Keratinocyte (primary cell): ENCODE data around the gene SLC4A2. TPM values are rescaled to one million over a fixed set of nuclear protein-coding genes. Genes with fewer than 3 reads are reported as not detected.

Experiments
- DNase-seq: peaks from one replicate; pipeline ENCODE4 v3.0.0-alpha.2; 2011; ENCODE audit warnings: low read depth, missing footprints, low spot score
- FAIRE-seq: peaks from 2 replicates; lab custom pipeline; 2011; peaks lifted over from hg19 to GRCh38; lab: Jason Lieb, UNC
- H2AFZ ChIP-seq: 2 replicates; pipeline ENCODE4 v1.6.0; 2012; ENCODE audit warnings: low read length, control low read depth, inconsistent platforms; ENCODE audit not compliant: control insufficient read depth
- H3K27ac ChIP-seq: 2 replicates; pipeline ENCODE4 v1.5.1; 2011; ENCODE audit warnings: low read length; ENCODE audit not compliant: control insufficient read depth, insufficient read depth
- H3K27me3 ChIP-seq: 3 replicates; pipeline ENCODE4 v1.6.0; 2011; ENCODE audit warnings: low read length; ENCODE audit not compliant: control insufficient read depth, insufficient read depth; ENCODE audit errors: extremely low read depth
- H3K36me3 ChIP-seq, 2 experiments: 2 replicates in 1 of 2; 3 replicates in 1 of 2; pipeline ENCODE4 v1.5.1; 2011; ENCODE audit warnings: low read length in 2 of 2, mild to moderate bottlenecking in 1 of 2; ENCODE audit not compliant: control insufficient read depth in 2 of 2, insufficient read depth in 2 of 2; ENCODE audit errors: extremely low read depth in 1 of 2
- H3K4me1 ChIP-seq: 3 replicates; pipeline ENCODE4 v1.5.1; 2011; ENCODE audit warnings: low read length; ENCODE audit not compliant: control insufficient read depth, insufficient read depth; ENCODE audit errors: extremely low read depth
- H3K4me2 ChIP-seq: 3 replicates; pipeline ENCODE4 v1.6.0; 2011; ENCODE audit warnings: low read depth, low read length; ENCODE audit not compliant: control insufficient read depth, insufficient read depth; ENCODE audit errors: extremely low read depth
- H3K4me3 ChIP-seq, 3 experiments: fragments of 200-600 bp in 1 of 3; sonication (generic) in 1 of 3; 2 replicates in 2 of 3; 3 replicates in 1 of 3; pipeline ENCODE4 v1.5.1; 2011 to 2016; ENCODE audit warnings: low read length in 3 of 3, mild to moderate bottlenecking in 3 of 3, control low read depth in 2 of 3, inconsistent platforms in 1 of 3, low read depth in 1 of 3, mixed read lengths in 1 of 3, mixed run types in 1 of 3, moderate library complexity in 1 of 3; ENCODE audit not compliant: control insufficient read depth in 2 of 3, insufficient read depth in 2 of 3; ENCODE audit errors: extremely low read depth in 1 of 3
- H3K79me2 ChIP-seq: 2 replicates; pipeline ENCODE4 v1.6.0; 2012; ENCODE audit warnings: low read length; ENCODE audit not compliant: control insufficient read depth, insufficient read depth
- H3K9ac ChIP-seq: 3 replicates; pipeline ENCODE4 v1.6.0; 2011; ENCODE audit warnings: low read length; ENCODE audit not compliant: control insufficient read depth, insufficient read depth; ENCODE audit errors: extremely low read depth
- H3K9me1 ChIP-seq: 3 replicates; pipeline ENCODE4 v1.6.0; 2011; ENCODE audit warnings: low read length; ENCODE audit not compliant: control insufficient read depth, insufficient read depth; ENCODE audit errors: extremely low read depth
- H3K9me3 ChIP-seq: 2 replicates; pipeline ENCODE4 v1.5.1; 2012; ENCODE audit warnings: low read depth, low read length; ENCODE audit not compliant: control insufficient read depth
- H4K20me1 ChIP-seq: 3 replicates; pipeline ENCODE4 v1.6.0; 2011; ENCODE audit warnings: low read length; ENCODE audit not compliant: control insufficient read depth, insufficient read depth; ENCODE audit errors: extremely low read depth
- EZH2 ChIP-seq: IDR thresholded peaks from one replicate; pipeline ENCODE4 v1.6.1; 2012; ENCODE audit warnings: inconsistent platforms, mild to moderate bottlenecking, low read length, moderate library complexity
- dilution Hi-C: fragments of 300-500 bp; cut with MboI; formaldehyde crosslinking; loops from one replicate; pipeline ENCODE4 v1.7.0; 2020; ENCODE audit warnings: low sequenced_read_pairs; ENCODE audit not compliant: extremely low pct_ligation_motif_present
- polyA plus RNA-seq, 5 experiments: library from polyadenylated mRNA; depleted of rRNA in 3 of 5; stranded (reverse) in 3 of 5; stranded (forward) in 1 of 5; unstranded in 1 of 5; fragments of >200 nt; gene quantifications; 1 replicate in 1 of 5; 2 replicates in 3 of 5; 3 replicates in 1 of 5; pipeline versions ENCODE4 v1.2.1 to v1.2.3, GENCODE V29; 2011 to 2012; ENCODE audit warnings: missing spikeins in 2 of 5, low read depth in 1 of 5, low replicate concordance in 1 of 5
- TF ChIP-seq, protein P1 (sequence below), 3 experiments: IDR thresholded peaks in 1 of 3; conservative IDR thresholded peaks in 1 of 3; optimal IDR thresholded peaks in 1 of 3; 2 replicates in 2 of 3; 3 replicates in 1 of 3; pipeline versions ENCODE3 to v1.5.1; 2011; ENCODE audit warnings: low read length in 3 of 3, mild to moderate bottlenecking in 3 of 3, moderate library complexity in 2 of 3, control low read depth in 1 of 3, inconsistent platforms in 1 of 3; ENCODE audit not compliant: insufficient read depth in 2 of 3; ENCODE audit errors: extremely low read depth in 1 of 3

The SLC4A2 gene
- polyA plus RNA-seq, 1 donor (not counting 4 experiments of a cell fraction or from before 2014, with no cell fraction given): 33.8 TPM

DNA sequence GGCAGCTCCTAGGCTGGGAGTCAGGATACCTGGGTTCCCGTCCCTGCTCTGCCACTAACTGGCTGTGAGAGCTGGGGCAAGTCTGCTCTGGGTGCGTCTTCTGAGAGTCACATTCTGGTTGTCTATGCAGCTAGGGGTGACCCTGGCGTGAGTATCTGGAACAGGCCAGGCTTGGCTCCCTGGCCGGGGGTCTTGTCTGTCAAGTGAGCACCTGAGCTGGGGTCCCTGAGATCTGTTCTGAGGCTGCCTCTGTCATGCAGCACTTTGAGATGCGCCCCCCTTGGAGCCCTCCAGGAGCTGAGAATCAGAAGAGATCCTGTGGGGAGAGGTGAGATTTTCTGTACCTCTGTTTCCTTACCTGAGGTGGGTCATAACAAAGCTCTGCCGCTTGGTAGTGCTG is 34.4 kb downstream of the SLC4A2 start:
- dilution Hi-C loops: no loop called here
- Histone ChIP-seq H3K27ac (no peak overlapping the region), H3K36me3 (peaks cover 5 to 9% of the 10 kb centered on the region in 2 experiments), H3K4me2 (no peak overlapping the region), H3K9ac (no peak overlapping the region), H3K4me1 (peaks cover 10% of the 10 kb centered on the region), H3K79me2 (peaks cover 92% of the 10 kb centered on the region), H3K9me1 (no peaks in the 10 kb centered on the region), H3K4me3 (no peak overlapping the region), H4K20me1 (peaks cover 5% of the 10 kb centered on the region), H2AFZ (no peak overlapping the region), H3K9me3 (no peaks in the 10 kb centered on the region), H3K27me3 (no peaks in the 10 kb centered on the region)
- FAIRE-seq (no peak), DNase-seq (no peak)
- TF ChIP-seq, protein P1, sequence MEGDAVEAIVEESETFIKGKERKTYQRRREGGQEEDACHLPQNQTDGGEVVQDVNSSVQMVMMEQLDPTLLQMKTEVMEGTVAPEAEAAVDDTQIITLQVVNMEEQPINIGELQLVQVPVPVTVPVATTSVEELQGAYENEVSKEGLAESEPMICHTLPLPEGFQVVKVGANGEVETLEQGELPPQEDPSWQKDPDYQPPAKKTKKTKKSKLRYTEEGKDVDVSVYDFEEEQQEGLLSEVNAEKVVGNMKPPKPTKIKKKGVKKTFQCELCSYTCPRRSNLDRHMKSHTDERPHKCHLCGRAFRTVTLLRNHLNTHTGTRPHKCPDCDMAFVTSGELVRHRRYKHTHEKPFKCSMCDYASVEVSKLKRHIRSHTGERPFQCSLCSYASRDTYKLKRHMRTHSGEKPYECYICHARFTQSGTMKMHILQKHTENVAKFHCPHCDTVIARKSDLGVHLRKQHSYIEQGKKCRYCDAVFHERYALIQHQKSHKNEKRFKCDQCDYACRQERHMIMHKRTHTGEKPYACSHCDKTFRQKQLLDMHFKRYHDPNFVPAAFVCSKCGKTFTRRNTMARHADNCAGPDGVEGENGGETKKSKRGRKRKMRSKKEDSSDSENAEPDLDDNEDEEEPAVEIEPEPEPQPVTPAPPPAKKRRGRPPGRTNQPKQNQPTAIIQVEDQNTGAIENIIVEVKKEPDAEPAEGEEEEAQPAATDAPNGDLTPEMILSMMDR (optimal IDR thresholded peaks at IDR 0.05 in 1 of 3, IDR thresholded peaks at IDR 0.05 in 1 of 3, conservative IDR thresholded peaks at IDR 0.05 in 1 of 3; ENCODE audit: extremely low read depth in 1 of 3, insufficient read depth in 2 of 3, low read length in 3 of 3): no peak
- TF ChIP-seq EZH2: no peak

DNA sequence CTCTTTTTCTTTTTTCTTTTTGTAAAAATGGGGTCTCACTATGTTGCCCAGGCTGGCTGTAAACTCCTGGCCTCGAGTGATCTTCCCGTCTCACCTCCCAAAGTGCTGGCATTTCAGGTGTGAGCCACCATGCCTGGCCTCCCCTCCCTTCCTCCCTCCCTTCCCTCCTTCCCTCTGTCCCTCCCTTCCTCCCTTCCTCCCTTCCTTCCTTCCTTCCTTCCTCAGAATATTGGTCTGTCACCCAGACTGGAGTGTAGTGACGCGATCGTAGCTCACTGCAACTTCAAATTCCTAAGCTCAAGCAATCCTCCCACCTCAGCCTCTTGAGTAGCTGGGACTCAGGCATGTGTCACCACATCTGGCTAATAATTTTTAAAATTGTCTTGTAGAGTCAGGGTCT is 35.3 kb downstream of the SLC4A2 start:
- Histone ChIP-seq H3K27ac (no peak overlapping the region), H3K79me2 (peaks cover 88% of the 10 kb centered on the region), H3K4me3 (no peak overlapping the region), H3K9me1 (no peaks in the 10 kb centered on the region), H3K9me3 (no peaks in the 10 kb centered on the region), H4K20me1 (peaks cover 5% of the 10 kb centered on the region), H3K27me3 (no peaks in the 10 kb centered on the region), H2AFZ (no peak overlapping the region), H3K9ac (no peak overlapping the region), H3K4me2 (no peak overlapping the region), H3K36me3 (peaks cover 5 to 9% of the 10 kb centered on the region in 2 experiments), H3K4me1 (peaks cover 2% of the 10 kb centered on the region)
- TF ChIP-seq, protein P1 (optimal IDR thresholded peaks at IDR 0.05 in 1 of 3, IDR thresholded peaks at IDR 0.05 in 1 of 3, conservative IDR thresholded peaks at IDR 0.05 in 1 of 3; ENCODE audit: extremely low read depth in 1 of 3, insufficient read depth in 2 of 3, low read length in 3 of 3): no peak
- no peak for TF ChIP-seq EZH2
- dilution Hi-C loops: no loop called here
- FAIRE-seq (no peak), DNase-seq (no peak)
